GM12891 (cell line): ENCODE results near the gene RNF115.

Experiments
- POLR2A ChIP-seq: IDR thresholded peaks from 2 replicates; pipeline ENCODE4 v1.6.1; 2011; ENCODE audit warnings: low read depth, low read length, control low read depth
- POLR2AphosphoS5 ChIP-seq: IDR thresholded peaks from 2 replicates; pipeline ENCODE4 v1.6.1; 2011; ENCODE audit warnings: low read depth, low read length, control low read depth
- POU2F2 ChIP-seq: IDR thresholded peaks from 2 replicates; pipeline ENCODE4 v1.6.1; 2011; ENCODE audit warnings: low read depth, mild to moderate bottlenecking, control low read depth, low read length, moderate library complexity
- SPI1 ChIP-seq: IDR thresholded peaks from 2 replicates; pipeline ENCODE4 v1.6.1; 2011; ENCODE audit warnings: low read depth, low read length, control low read depth
- TAF1 ChIP-seq: IDR thresholded peaks from 2 replicates; pipeline ENCODE4 v1.6.1; 2011; ENCODE audit warnings: low read depth, low read length, control low read depth

GRCh38 chr1:145824499-145824842, 576 bp upstream of the RNF115 start:
- TF ChIP-seq POLR2AphosphoS5 (no peak), TAF1 (no peak), POLR2A (no peak), SPI1 (no peak), POU2F2 (no peak)
